ENCODE measurements around the gene ZPR1.

GRCh38 chr11:116791002-116791812 lies 3.4 kb upstream of the ZPR1 start:
- TF ChIP-seq, protein P1, sequence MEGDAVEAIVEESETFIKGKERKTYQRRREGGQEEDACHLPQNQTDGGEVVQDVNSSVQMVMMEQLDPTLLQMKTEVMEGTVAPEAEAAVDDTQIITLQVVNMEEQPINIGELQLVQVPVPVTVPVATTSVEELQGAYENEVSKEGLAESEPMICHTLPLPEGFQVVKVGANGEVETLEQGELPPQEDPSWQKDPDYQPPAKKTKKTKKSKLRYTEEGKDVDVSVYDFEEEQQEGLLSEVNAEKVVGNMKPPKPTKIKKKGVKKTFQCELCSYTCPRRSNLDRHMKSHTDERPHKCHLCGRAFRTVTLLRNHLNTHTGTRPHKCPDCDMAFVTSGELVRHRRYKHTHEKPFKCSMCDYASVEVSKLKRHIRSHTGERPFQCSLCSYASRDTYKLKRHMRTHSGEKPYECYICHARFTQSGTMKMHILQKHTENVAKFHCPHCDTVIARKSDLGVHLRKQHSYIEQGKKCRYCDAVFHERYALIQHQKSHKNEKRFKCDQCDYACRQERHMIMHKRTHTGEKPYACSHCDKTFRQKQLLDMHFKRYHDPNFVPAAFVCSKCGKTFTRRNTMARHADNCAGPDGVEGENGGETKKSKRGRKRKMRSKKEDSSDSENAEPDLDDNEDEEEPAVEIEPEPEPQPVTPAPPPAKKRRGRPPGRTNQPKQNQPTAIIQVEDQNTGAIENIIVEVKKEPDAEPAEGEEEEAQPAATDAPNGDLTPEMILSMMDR (IDR thresholded peaks at IDR 0.05): peak; percentile 59 to 95 (median 94)
- no peak for TF ChIP-seq POLR2A (IDR thresholded peaks at IDR 0.05)

Data from thyroid gland (tissue), 4 donors.